Uterus (tissue), 4 donors: ENCODE results near the gene USP31. TPM values are rescaled to one million over a fixed set of nuclear protein-coding genes. Genes with fewer than 3 reads are reported as not detected.

Experiments
- DNase-seq, 2 donors: peaks; one replicate each; pipeline ENCODE4 v3.0.0-alpha.2; 2019 to 2020
- H3K27ac ChIP-seq, 2 donors: fragments of 200-600 bp; sonication (generic); 1 replicate in 1 of 2; 2 replicates in 1 of 2; pipeline ENCODE4 v1.5.1; 2016 to 2018
- H3K27me3 ChIP-seq, 2 donors: fragments of 200-600 bp; sonication (generic); one replicate each; pipeline ENCODE4 v1.5.1; 2018 to 2019; ENCODE audit warnings: control low read depth in 1 of 2
- H3K36me3 ChIP-seq, 2 donors: fragments of 200-600 bp; sonication (generic); one replicate each; pipeline ENCODE4 v1.5.1; 2019; ENCODE audit warnings: control low read depth in 1 of 2
- H3K4me1 ChIP-seq, 2 donors: fragments of 200-600 bp; sonication (generic); one replicate each; pipeline ENCODE4 v1.5.1; 2018 to 2019; ENCODE audit warnings: control low read depth in 1 of 2
- H3K4me3 ChIP-seq, 2 donors: fragments of 200-600 bp; sonication (generic); 1 replicate in 1 of 2; 2 replicates in 1 of 2; pipeline ENCODE4 v1.5.1; 2018 to 2019; ENCODE audit warnings: mild to moderate bottlenecking in 1 of 2
- H3K9me3 ChIP-seq, 2 donors: fragments of 200-600 bp; sonication (generic); one replicate each; pipeline ENCODE4 v1.5.1; 2019; ENCODE audit warnings: control low read depth in 1 of 2
- CTCF ChIP-seq, 4 experiments: fragments of 200-600 bp in 2 of 4; fragments of 450-650 bp in 2 of 4; sonication (generic) in 2 of 4; IDR thresholded peaks; one replicate each; pipeline ENCODE4 v1.5.1; 2016 to 2019; ENCODE audit warnings: antibody characterized with exemption in 4 of 4, mild to moderate bottlenecking in 2 of 4, moderate library complexity in 1 of 4
- POLR2A ChIP-seq, 2 donors: fragments of 450-650 bp; IDR thresholded peaks; one replicate each; pipeline ENCODE4 v1.6.1; 2016; ENCODE audit warnings: antibody characterized with exemption in 2 of 2, mild to moderate bottlenecking in 1 of 2, moderate library complexity in 1 of 2
- intact Hi-C: fragments of 100-400 bp; cut with DNase I; formaldehyde crosslinking; loops from one replicate; pipeline ENCODE4 v1.15.1; 2023; ENCODE audit warnings: low total_unique reads
- total RNA-seq, 4 donors: library from RNA; depleted of rRNA in 3 of 4; stranded (reverse); fragments of >200 nt in 3 of 4; gene quantifications; one replicate each; pipeline versions ENCODE4 v1.1.0 to v1.2.4, GENCODE V29; 2014 to 2023
- donor health status: DM: yes; HTN: yes; CAD: no.

The USP31 gene
- total RNA-seq, 4 donors from 2014 or later = 11.8 to 62.0 (median 28.2) TPM

DNA sequence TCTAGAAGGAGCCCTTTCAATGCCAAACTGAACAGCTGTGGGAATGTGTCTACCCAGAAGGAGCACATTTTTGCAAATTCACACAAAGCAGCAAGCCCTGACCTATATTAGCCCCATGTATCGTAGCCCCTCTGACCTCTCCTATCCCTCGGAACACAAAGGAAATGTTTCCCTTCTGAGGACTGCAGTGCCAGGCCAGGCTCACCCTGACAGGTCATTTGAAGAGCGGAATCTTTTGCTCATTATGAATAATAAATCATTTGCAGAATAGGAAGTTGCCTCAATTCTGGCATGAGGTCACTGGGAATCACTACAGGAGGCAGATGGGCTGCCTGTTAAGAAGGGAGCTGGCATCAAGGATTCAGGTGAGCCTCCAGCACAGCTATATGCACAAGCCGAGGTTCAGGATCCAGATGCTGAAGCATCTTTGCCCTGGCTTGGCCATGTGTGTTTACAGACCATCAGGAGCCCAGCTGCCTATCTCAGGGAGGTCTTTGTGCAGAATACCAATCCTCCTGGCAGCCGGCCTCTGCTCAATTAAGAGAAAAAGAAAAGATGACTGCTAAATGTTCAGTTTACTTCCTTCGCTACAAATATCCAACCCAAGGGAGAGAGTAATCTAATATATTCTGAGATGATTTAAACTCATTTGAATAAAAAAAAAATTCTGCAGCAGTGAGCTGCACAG, 119.4 kb downstream of the USP31 start:
- no peak overlapping the region for H3K27ac ChIP-seq
- H3K4me1 ChIP-seq = no peaks in the 10 kb centered on the region
- intact Hi-C loops = no loop called here
- H3K27me3 ChIP-seq = no peaks in the 10 kb centered on the region
- H3K36me3 ChIP-seq = no peaks in the 10 kb centered on the region
- TF ChIP-seq CTCF (IDR thresholded peaks at IDR 0.05) (no peak), POLR2A (IDR thresholded peaks at IDR 0.05) (no peak)
- no peak overlapping the region for H3K4me3 ChIP-seq
- no peak for DNase-seq
- H3K9me3 ChIP-seq = no peaks in the 10 kb centered on the region

- TF ChIP-seq CTCF (IDR thresholded peaks at IDR 0.05) (no peak), POLR2A (IDR thresholded peaks at IDR 0.05) (no peak)
- intact Hi-C loops = no loop called here
- DNase-seq = no peak
Measured at GRCh38 chr16:23027386-23027785, 121.9 kb downstream of the USP31 start.

DNA sequence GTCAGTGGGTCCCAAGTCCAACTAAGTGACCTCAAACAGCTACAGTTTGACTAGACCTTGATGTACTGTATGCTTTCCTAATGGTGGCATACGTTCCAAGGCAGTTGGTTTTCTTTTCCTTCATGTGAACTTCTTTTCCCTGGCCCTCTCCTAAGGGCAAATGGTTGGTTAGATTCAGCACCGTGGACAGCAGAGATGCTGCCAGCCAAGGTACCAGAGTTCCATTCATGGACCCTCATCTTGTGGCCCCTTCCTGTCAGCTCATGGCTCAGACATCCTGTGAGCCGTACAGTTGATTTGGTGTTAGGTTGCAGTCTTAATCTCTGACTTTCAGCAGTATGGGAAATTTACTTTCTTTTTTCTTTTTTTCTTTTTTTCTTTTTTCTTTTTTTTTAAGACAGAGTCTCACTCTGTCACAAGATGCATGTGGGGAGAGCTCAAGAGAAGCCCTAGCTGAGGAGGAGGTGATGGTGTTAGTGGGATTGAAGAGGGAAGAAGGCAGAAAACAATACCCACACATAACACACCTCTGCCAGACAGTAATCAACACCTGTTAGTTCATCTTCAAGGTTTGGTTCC, 122.4 kb downstream of the USP31 start:
- TF ChIP-seq POLR2A (IDR thresholded peaks at IDR 0.05) = no peak
- no peak for TF ChIP-seq CTCF (IDR thresholded peaks at IDR 0.05)
- H3K4me1 ChIP-seq = no peaks in the 10 kb centered on the region
- no peak overlapping the region for H3K27ac ChIP-seq
- no peaks in the 10 kb centered on the region for H3K27me3 ChIP-seq
- DNase-seq = no peak
- intact Hi-C loops = no loop called here
- no peaks in the 10 kb centered on the region for H3K36me3 ChIP-seq
- no peak overlapping the region for H3K4me3 ChIP-seq
- H3K9me3 ChIP-seq = no peaks in the 10 kb centered on the region

More at GRCh38 chr16:23027386-23027785, 121.9 kb downstream of the USP31 start:
- Histone ChIP-seq H3K27me3 (no peaks in the 10 kb centered on the region), H3K27ac (no peak overlapping the region), H3K4me1 (no peaks in the 10 kb centered on the region), H3K4me3 (no peak overlapping the region), H3K36me3 (no peaks in the 10 kb centered on the region), H3K9me3 (no peaks in the 10 kb centered on the region)

DNA sequence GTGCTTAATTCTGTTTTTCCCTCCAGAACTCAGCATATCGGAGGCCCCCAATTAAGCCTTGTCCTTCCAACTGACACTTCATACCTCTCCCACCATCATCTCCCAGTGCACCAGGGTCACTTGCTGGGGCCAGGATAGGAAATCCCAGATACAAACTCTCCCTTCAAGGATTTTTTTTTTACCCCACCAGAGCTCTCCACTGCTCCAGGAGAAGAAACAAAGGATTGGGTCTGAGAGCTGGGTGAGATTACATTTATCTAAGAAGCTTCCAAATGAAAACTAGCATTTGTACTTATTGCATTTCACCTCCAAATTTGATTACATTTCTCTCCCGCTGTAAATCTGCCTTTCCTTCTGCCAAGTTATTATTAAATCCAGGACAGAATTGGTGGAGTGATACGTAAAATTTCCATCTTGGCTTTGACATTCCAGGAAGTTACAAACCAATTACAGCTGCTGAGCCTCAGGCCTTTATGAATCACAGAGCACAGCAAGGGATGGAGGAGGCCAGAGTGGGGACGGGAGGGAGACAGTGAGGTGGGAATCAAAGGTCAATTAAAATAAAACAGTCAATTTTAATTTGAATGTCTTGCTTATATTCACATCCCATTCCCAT, 123.5 kb downstream of the USP31 start:
- Histone ChIP-seq H3K9me3 (no peaks in the 10 kb centered on the region), H3K27me3 (no peaks in the 10 kb centered on the region), H3K4me3 (no peak overlapping the region), H3K27ac (no peak overlapping the region), H3K36me3 (no peaks in the 10 kb centered on the region), H3K4me1 (no peaks in the 10 kb centered on the region)
- DNase-seq = no peak
- TF ChIP-seq POLR2A (IDR thresholded peaks at IDR 0.05) (no peak), CTCF (IDR thresholded peaks at IDR 0.05) (no peak)
- intact Hi-C loops = no loop called here

- intact Hi-C loops = no loop called here
- no peak for DNase-seq
Measured at GRCh38 chr16:23024044-23024443, 125.2 kb downstream of the USP31 start.

More at GRCh38 chr16:23024044-23024443, 125.2 kb downstream of the USP31 start:
- TF ChIP-seq POLR2A (IDR thresholded peaks at IDR 0.05) (no peak), CTCF (IDR thresholded peaks at IDR 0.05) (no peak)
- Histone ChIP-seq H3K36me3 (no peaks in the 10 kb centered on the region), H3K9me3 (no peaks in the 10 kb centered on the region), H3K27ac (no peak overlapping the region), H3K4me1 (no peaks in the 10 kb centered on the region), H3K27me3 (no peaks in the 10 kb centered on the region), H3K4me3 (no peak overlapping the region)
